Keratinocyte (primary cell): ENCODE measurements around the gene SURF4. TPM values are rescaled to one million over a fixed set of nuclear protein-coding genes. Genes with fewer than 3 reads are reported as not detected.

Source experiments
- DNase-seq: peaks from one replicate; pipeline ENCODE4 v3.0.0-alpha.2; 2011; ENCODE audit warnings: low read depth, missing footprints, low spot score
- FAIRE-seq: peaks from 2 replicates; lab custom pipeline; 2011; peaks lifted over from hg19 to GRCh38; lab: Jason Lieb, UNC
- H2AFZ ChIP-seq: 2 replicates; pipeline ENCODE4 v1.6.0; 2012; ENCODE audit warnings: low read length, control low read depth, inconsistent platforms; ENCODE audit not compliant: control insufficient read depth
- H3K27ac ChIP-seq: 2 replicates; pipeline ENCODE4 v1.5.1; 2011; ENCODE audit warnings: low read length; ENCODE audit not compliant: control insufficient read depth, insufficient read depth
- H3K27me3 ChIP-seq: 3 replicates; pipeline ENCODE4 v1.6.0; 2011; ENCODE audit warnings: low read length; ENCODE audit not compliant: control insufficient read depth, insufficient read depth; ENCODE audit errors: extremely low read depth
- H3K36me3 ChIP-seq, 2 experiments: 2 replicates in 1 of 2; 3 replicates in 1 of 2; pipeline ENCODE4 v1.5.1; 2011; ENCODE audit warnings: low read length in 2 of 2, mild to moderate bottlenecking in 1 of 2; ENCODE audit not compliant: control insufficient read depth in 2 of 2, insufficient read depth in 2 of 2; ENCODE audit errors: extremely low read depth in 1 of 2
- H3K4me1 ChIP-seq: 3 replicates; pipeline ENCODE4 v1.5.1; 2011; ENCODE audit warnings: low read length; ENCODE audit not compliant: control insufficient read depth, insufficient read depth; ENCODE audit errors: extremely low read depth
- H3K4me2 ChIP-seq: 3 replicates; pipeline ENCODE4 v1.6.0; 2011; ENCODE audit warnings: low read depth, low read length; ENCODE audit not compliant: control insufficient read depth, insufficient read depth; ENCODE audit errors: extremely low read depth
- H3K4me3 ChIP-seq, 3 experiments: fragments of 200-600 bp in 1 of 3; sonication (generic) in 1 of 3; 2 replicates in 2 of 3; 3 replicates in 1 of 3; pipeline ENCODE4 v1.5.1; 2011 to 2016; ENCODE audit warnings: low read length in 3 of 3, mild to moderate bottlenecking in 3 of 3, control low read depth in 2 of 3, inconsistent platforms in 1 of 3, low read depth in 1 of 3, mixed read lengths in 1 of 3, mixed run types in 1 of 3, moderate library complexity in 1 of 3; ENCODE audit not compliant: control insufficient read depth in 2 of 3, insufficient read depth in 2 of 3; ENCODE audit errors: extremely low read depth in 1 of 3
- H3K79me2 ChIP-seq: 2 replicates; pipeline ENCODE4 v1.6.0; 2012; ENCODE audit warnings: low read length; ENCODE audit not compliant: control insufficient read depth, insufficient read depth
- H3K9ac ChIP-seq: 3 replicates; pipeline ENCODE4 v1.6.0; 2011; ENCODE audit warnings: low read length; ENCODE audit not compliant: control insufficient read depth, insufficient read depth; ENCODE audit errors: extremely low read depth
- H3K9me1 ChIP-seq: 3 replicates; pipeline ENCODE4 v1.6.0; 2011; ENCODE audit warnings: low read length; ENCODE audit not compliant: control insufficient read depth, insufficient read depth; ENCODE audit errors: extremely low read depth
- H3K9me3 ChIP-seq: 2 replicates; pipeline ENCODE4 v1.5.1; 2012; ENCODE audit warnings: low read depth, low read length; ENCODE audit not compliant: control insufficient read depth
- H4K20me1 ChIP-seq: 3 replicates; pipeline ENCODE4 v1.6.0; 2011; ENCODE audit warnings: low read length; ENCODE audit not compliant: control insufficient read depth, insufficient read depth; ENCODE audit errors: extremely low read depth
- EZH2 ChIP-seq: IDR thresholded peaks from one replicate; pipeline ENCODE4 v1.6.1; 2012; ENCODE audit warnings: inconsistent platforms, mild to moderate bottlenecking, low read length, moderate library complexity
- dilution Hi-C: fragments of 300-500 bp; cut with MboI; formaldehyde crosslinking; loops from one replicate; pipeline ENCODE4 v1.7.0; 2020; ENCODE audit warnings: low sequenced_read_pairs; ENCODE audit not compliant: extremely low pct_ligation_motif_present
- polyA plus RNA-seq, 5 experiments: library from polyadenylated mRNA; depleted of rRNA in 3 of 5; stranded (reverse) in 3 of 5; stranded (forward) in 1 of 5; unstranded in 1 of 5; fragments of >200 nt; gene quantifications; 1 replicate in 1 of 5; 2 replicates in 3 of 5; 3 replicates in 1 of 5; pipeline versions ENCODE4 v1.2.1 to v1.2.3, GENCODE V29; 2011 to 2012; ENCODE audit warnings: missing spikeins in 2 of 5, low read depth in 1 of 5, low replicate concordance in 1 of 5
- TF ChIP-seq, protein P1 (sequence below), 3 experiments: IDR thresholded peaks in 1 of 3; conservative IDR thresholded peaks in 1 of 3; optimal IDR thresholded peaks in 1 of 3; 2 replicates in 2 of 3; 3 replicates in 1 of 3; pipeline versions ENCODE3 to v1.5.1; 2011; ENCODE audit warnings: low read length in 3 of 3, mild to moderate bottlenecking in 3 of 3, moderate library complexity in 2 of 3, control low read depth in 1 of 3, inconsistent platforms in 1 of 3; ENCODE audit not compliant: insufficient read depth in 2 of 3; ENCODE audit errors: extremely low read depth in 1 of 3

SURF4 gene
- polyA plus RNA-seq, 1 donor (not counting 4 experiments of a cell fraction or from before 2014, with no cell fraction given) = 153 TPM

DNA sequence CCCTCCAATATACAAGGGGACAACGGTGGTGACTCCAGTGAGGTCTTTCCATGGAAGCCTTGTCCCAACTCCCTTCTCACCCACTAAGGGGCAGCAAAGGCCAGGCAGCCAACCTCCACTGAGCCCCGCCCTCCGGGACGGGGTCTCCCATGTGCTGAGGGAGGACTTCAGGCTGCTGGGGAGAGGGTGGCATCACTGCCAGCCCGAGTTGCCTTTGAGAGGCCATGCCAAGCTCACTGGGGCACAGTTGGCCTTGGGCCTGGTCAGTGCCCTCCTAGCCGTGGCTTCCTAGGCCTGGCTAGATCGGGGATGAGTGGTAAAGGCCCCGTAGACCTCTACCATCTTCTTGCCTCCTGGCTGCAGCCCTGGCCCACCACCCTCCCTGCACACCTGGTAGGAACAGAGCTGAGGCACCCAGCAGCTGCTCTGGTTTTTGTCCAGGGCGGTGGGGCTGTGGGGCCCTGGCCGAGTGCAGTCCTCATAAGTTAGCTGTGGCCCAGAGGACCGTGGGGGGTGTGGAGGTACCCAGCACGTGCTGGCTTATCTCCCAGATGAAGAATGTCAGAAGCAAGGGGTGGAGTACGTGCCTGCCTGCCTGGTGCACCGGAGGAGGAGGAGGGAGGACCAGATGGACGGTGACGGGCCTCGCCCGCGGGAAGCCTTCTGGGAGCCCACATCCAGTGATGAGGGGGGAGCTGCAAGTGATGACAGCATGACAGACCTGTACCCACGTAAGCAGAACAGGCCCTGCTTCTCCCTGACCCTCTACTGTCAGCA is 16.3 kb downstream of the SURF4 start:
- no peak overlapping the region for H3K27ac ChIP-seq
- FAIRE-seq (no peak), DNase-seq (no peak)
- H2AFZ ChIP-seq = no peak overlapping the region
- TF ChIP-seq EZH2 = no peak
- TF ChIP-seq, protein P1, sequence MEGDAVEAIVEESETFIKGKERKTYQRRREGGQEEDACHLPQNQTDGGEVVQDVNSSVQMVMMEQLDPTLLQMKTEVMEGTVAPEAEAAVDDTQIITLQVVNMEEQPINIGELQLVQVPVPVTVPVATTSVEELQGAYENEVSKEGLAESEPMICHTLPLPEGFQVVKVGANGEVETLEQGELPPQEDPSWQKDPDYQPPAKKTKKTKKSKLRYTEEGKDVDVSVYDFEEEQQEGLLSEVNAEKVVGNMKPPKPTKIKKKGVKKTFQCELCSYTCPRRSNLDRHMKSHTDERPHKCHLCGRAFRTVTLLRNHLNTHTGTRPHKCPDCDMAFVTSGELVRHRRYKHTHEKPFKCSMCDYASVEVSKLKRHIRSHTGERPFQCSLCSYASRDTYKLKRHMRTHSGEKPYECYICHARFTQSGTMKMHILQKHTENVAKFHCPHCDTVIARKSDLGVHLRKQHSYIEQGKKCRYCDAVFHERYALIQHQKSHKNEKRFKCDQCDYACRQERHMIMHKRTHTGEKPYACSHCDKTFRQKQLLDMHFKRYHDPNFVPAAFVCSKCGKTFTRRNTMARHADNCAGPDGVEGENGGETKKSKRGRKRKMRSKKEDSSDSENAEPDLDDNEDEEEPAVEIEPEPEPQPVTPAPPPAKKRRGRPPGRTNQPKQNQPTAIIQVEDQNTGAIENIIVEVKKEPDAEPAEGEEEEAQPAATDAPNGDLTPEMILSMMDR (optimal IDR thresholded peaks at IDR 0.05 in 1 of 3, IDR thresholded peaks at IDR 0.05 in 1 of 3, conservative IDR thresholded peaks at IDR 0.05 in 1 of 3; ENCODE audit: extremely low read depth in 1 of 3, insufficient read depth in 2 of 3, low read length in 3 of 3) = peak in 2 of 3 experiments; percentile 44 to 51
- H3K4me2 ChIP-seq = no peak overlapping the region
- H3K4me3 ChIP-seq = no peak overlapping the region
- H3K9ac ChIP-seq = no peak overlapping the region
- H3K27me3 ChIP-seq = no peaks in the 10 kb centered on the region
- no peaks in the 10 kb centered on the region for H3K9me3 ChIP-seq
- H3K36me3 ChIP-seq = peaks cover 31 to 33% of the 10 kb centered on the region in 2 experiments
- dilution Hi-C loops = no loop called here
- H4K20me1 ChIP-seq = no peaks in the 10 kb centered on the region
- peaks cover 34% of the 10 kb centered on the region for H3K79me2 ChIP-seq
- H3K9me1 ChIP-seq = no peaks in the 10 kb centered on the region
- peaks cover 47% of the 10 kb centered on the region for H3K4me1 ChIP-seq

DNA sequence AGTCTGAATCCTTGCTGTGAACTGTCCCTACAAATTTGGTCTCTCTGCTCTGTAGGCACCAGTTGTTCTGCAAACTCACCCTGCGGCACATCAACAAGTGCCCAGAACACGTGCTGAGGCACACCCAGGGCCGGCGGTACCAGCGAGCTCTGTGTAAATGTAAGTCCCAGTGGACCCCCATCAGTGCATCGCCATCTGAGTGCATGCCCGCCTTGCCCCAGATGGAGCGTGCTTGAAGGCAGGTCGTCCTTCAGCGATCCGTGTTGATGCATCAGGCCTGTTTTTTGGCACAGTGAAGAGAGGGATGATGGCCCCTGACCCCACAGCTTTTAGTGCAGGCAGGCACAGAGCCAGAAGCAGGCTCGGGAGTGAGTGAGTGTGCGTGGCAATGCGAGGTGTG is 18.2 kb downstream of the SURF4 start:
- Histone ChIP-seq H3K36me3 (peaks cover 24 to 26% of the 10 kb centered on the region in 2 experiments), H2AFZ (no peak overlapping the region), H3K4me3 (peak overlapping the region in 2 of 3 experiments; percentile 79 to 83), H3K27me3 (no peaks in the 10 kb centered on the region), H3K4me1 (peaks cover 30% of the 10 kb centered on the region), H3K9me3 (no peaks in the 10 kb centered on the region), H4K20me1 (no peaks in the 10 kb centered on the region), H3K27ac (no peak overlapping the region), H3K4me2 (peak overlapping the region; percentile 90), H3K9me1 (no peaks in the 10 kb centered on the region), H3K9ac (peak overlapping the region; percentile 69), H3K79me2 (peaks cover 33% of the 10 kb centered on the region)
- dilution Hi-C loops = no loop called here
- FAIRE-seq (no peak), DNase-seq (no peak)
- TF ChIP-seq, protein P1 (optimal IDR thresholded peaks at IDR 0.05 in 1 of 3, IDR thresholded peaks at IDR 0.05 in 1 of 3, conservative IDR thresholded peaks at IDR 0.05 in 1 of 3; ENCODE audit: extremely low read depth in 1 of 3, insufficient read depth in 2 of 3, low read length in 3 of 3) = no peak
- TF ChIP-seq EZH2 = no peak
